Measurements from ENCODE around the gene MELTF. TPM values are rescaled to one million over a fixed set of nuclear protein-coding genes. Genes with fewer than 3 reads are reported as not detected.

Gene MELTF
- polyA plus RNA-seq, 1 donor, result 2.6 TPM

DNA sequence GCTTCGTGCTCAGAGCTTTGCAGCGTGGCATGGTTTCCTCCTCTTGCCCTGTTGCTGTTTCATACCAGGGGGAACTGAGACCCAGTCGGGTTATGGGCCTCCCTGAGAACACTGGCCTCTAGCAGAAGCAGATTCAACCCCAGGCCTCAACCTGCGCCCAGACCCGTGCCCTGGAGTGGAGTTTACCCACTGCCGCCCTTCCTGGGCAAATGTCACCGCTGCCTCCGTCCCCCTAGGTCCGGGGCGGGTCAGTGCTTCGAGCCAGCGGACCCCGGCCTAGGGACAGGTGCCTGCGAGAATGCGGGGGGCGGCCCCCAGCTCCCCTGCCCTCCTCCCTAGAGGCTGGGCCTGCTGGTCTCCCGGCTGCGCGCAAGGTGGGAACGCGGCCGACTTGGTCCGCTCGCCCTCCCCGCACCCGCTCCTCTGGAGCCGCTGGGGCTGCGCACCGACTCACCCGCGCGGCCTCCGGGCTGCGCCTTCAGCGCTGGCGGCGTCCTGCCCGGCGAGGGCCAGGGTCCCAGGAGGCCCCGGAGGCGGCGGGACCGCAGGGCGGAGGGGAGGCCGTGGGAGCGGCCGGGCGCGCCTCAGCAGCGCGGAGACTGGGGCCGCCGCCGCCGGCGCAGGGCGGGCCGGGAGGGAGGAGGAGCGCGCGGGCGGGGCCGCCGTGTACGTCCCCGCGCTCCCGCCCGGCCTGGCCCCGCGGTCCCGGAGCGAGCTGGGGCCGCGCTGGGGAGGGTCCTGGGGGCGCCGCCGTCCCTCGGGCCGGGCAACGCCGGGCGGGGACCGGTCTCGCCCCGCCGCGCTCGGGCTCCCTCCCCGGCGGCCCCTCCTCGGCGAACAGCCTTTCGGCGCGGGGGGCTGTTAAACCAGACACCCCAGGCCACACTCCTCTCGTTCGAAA lies 61.1 kb downstream of the MELTF start, which contains the start of gene PIGZ:
PIGZ (minus strand) TSS at position 601 of the 901 bp plus-strand sequence. CDS start 16,802 bp downstream, outside the sequence.
- no peak for DNase-seq

DNA sequence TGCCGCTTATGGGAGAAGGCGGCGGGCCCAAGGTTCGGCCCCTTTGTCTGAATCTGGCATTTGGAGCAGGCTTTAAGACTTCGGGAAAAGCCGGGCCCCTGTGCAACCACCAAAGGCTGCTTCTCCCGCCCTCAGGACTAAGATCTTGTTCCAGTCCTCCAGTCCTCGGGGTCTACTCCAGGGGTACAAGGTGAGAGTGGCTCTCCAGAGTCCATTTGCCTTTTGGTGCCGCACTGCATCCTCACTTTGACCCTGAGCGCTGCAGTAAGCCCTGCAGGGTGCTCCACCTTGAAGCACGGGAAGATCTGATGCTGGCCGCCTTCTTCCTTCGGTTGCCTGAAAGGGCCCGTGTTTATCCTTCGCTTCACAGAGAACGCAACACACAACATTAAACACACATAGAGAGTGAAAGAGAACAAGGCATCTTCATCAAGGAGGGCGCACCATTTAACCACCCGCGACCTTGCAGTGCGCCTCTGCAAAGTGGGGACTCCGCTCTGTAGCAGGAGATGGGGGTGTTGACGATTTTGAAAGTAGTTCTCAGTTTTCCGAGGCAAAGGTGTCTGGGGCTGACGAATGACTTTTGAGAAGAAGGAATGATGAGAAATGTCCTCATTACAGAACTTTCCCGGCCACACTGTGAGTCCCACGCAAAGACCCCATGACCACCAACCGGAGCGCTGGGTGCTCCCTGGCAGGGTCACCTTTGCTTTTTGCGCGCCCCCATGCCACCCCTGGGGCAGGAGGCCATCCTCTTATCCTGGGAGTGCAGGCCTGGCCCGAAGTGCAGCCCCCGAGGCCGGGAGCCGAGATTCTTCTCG lies 62.0 kb downstream of the MELTF start:
- no peak for DNase-seq

DNA sequence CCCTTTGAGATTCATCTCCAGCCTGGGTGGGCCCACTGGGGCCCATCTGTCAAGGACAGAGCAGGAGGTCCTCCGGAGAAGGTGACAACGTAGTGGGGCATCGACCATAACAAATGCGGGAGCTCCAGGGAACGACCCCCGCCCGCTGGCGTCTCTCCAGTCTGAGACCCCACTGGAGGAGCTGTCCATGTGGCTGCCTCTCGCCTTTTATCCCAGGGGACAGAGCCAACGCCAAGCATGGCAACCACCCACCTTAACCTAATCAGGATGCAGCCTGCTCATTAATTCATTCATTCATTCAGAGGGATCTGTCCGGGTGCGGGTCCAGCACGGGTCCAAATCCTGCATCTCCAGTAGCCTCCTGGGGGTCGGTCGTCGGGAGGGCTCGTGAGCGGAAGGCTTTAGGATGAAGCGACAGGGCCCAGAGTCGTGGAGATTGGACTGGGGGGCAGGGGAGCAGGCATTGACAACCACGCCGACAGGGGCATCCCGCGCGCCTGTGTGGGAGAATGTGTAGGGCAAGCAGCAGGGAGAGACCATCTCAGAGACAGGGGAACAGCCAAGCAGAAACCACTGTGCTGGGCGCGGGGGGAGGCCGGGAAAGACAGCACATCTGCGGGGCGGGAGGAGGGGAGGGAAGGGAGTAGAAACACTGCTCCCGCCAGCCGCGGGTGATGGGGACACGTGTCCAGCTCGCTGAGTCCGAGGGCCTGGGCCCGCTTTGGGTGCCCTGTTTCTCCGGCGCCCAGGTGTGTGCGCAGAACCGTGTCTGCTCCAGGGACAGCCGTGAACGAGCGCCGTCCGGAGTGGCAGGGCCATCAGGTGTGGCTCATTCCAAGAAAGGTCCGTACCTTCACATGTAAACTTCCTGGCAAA lies 62.9 kb downstream of the MELTF start:
- DNase-seq, result no peak

DNA sequence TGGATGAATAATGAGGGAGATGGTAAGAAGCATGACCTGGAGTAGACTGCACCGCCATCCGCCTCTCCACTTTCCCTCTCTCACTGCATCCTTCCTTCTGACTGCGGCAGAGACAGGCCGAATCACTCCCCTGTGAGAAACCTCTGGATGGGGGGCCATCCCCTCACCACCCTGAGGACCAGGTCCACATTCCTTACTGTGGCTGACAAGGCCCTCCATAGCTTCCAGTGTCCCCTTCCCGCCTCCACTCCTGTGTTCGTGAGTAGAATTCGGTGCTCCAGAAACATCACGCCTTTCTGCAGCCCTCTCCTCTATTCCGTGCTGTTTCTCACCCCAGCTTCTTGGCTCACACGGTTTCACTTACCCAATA lies 63.8 kb downstream of the MELTF start:
- DNase-seq, result no peak

DNA sequence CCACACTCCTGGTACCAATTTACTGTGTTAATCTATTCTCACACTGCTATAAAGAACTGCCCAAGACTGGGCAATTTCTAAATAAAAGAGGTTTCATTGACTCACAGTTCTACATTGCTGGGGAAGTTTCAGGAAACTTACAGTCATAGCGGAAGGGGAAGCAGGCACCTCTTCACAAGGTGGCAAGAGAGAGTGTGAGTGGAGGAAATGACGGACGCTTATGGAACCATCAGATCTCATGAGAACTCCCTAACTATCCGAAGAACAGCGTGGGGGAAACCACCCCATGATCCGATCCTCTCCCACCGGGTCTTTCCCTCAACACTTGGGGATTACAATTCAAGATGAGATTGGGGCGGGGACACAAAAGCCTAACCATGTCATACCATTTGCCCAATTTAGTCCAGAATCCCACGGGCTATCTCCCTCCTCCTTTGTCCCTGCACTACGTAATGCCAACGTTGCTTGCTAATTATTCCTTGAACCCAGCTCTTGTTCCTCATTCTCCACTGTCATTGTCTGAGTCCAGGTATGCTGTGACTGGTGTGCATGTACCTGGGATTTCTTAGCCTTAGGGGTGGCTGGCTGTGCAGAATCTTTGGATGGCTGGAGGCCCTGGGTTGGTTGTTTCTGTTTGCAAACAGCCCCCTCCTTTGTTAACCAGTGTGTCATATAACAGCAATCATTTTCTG lies 64.4 kb downstream of the MELTF start:
- DNase-seq, result no peak

DNA sequence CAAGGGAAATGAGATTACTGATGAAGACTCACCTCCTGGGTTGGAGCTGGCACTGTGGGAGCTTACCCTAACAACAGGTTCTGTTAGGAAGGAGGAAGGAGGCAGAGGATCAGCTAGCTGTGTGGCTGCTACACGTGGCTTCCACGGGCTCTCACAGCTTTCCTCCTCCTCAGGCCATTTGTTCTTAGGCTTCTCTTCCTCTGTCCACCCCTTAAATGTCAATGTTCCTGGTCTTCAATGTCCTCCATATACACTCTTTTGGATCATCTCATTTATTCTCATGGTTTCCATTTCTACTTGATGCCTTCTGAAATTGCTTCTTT lies 66.0 kb downstream of the MELTF start:
- DNase-seq, result no peak

DNA sequence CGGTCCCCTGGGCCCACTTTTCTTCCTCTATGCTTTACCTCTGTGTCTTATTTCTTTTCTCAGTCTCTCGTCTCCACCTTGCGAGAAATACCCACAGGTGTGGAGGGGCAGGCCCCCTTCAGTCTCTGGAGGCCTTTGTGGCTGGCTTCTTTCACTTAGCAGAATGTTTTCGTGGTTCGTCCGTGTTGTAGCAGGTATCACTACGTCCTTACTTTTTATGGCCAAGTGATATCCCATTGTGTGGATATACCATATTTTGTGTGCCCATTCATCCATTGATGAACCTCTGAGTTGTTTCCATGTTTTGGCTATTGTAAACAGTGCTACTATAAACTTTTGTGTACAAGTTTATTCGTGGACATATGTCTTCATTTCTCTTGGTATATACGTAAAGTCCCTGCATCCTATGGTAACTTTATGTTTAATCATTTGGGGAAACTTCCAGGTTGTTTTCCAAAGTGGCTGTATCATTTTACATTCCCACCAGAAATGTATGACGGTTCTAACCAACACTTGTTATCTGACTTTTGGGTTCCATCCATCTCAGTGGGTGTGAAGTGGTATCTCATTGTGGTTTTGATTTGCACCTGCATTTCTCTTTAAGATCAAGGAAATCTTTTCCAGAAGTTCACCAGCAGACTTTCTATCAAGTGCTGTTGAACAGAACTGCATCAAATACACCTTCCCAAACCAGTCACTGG lies 66.5 kb downstream of the MELTF start:
- no peak for DNase-seq

DNA sequence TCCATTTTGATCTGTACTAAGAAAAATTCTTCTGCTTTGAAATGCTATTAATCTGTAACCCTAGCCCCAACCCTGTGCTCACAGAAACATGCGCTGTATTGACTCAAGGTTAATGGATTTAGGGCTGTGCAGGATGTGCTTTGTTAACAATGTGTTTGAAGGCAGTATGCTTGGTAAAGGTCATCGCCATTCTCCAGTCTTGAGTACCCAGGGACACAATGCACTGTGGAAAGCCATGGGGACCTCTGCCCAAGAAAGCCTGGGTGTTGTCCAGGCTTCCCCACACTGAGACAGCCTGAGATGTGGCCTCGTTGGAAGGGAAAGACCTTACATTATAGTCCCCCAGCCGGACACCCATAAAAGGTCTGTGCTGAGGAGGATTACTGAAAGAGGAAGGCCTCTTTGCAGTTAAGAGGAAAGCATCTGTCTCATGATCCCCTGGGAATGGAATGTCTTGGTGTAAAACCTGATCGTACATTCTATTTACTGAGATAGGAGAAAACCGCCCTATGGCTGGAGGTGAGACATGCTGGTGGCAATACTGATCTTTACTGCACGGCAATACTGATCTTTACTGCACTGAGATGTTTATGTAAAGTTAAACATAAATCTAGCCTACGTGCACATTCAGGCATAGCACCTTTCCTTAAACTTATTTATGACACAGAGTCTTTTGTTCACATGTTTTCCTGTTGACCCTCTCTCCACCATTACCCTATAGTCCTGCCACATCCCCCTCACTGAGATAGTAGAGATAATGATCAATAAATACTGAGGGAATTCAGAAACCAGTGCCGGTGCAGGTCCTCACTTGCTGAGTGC lies 67.3 kb downstream of the MELTF start:
- DNase-seq, result no peak

DNA sequence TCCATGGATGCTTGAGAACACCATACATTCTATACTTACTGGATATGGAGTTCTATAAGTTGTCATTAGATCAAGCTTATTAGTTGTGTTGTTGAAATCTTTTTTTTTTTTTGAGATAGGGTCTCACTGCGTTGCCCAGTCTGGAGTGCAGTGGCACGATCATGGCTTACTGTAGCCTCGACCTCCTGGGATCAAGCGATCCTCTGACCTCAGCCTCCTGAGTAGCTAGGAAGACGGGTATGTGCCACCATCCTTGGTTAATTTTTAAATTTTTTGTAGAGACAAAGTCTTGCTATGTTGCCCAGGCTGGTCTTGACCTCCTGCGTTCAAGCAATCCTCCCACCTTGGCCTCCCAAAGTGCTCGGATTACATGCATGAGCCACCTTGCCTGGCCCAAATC lies 74.8 kb downstream of the MELTF start:
- no peak for DNase-seq

Other genes with a start within 250 kb of the MELTF start
- gene SENP5, start 161.9 kb downstream of the MELTF start, polyA plus RNA-seq (ENCODE audit: insufficient read length), result 40.4 TPM
- 110 TPM for gene NCBP2, start 87.3 kb downstream of the MELTF start, polyA plus RNA-seq (ENCODE audit: insufficient read length)
- 1.8 TPM for gene PIGZ, start 61.0 kb downstream of the MELTF start, polyA plus RNA-seq (ENCODE audit: insufficient read length)

Data from left kidney (tissue), 2 donors.